ENCODE measurements around the gene CPN2.

DNA sequence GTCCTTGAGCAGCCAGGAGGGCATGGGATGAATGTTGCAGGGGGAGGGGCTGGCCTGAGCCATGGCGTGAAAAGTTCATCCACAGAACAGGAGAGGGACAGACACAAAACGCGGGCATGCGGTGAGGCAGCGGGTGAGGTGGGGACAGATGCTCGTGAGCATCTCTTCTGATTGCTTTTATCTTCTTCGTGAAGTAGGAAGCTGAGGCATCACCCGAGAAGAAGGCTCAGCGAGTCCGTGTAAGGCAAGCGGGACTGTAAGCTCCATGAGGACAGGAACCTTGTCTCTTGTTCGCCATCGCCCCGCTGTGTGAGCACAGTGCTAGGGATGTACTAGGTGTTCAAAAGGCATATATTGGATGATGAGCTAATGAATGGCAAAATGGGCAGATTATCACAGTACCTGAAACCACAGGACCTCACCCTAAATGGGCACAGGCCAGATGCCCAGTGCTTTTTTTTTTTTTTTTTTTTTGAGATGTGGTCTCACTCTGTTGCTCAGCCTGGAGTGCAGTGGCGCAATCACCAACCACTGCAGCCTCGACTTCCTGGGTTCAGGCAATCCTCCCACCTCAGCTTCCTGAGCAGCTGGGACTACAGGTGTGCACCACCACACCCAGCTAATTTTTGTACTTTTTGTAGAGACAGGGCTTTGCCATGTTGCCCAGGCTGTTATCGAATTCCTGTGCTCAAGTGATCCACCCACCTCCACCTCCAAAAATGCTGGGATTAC is 46.8 kb downstream of the CPN2 start:
- TF ChIP-seq, protein P1, sequence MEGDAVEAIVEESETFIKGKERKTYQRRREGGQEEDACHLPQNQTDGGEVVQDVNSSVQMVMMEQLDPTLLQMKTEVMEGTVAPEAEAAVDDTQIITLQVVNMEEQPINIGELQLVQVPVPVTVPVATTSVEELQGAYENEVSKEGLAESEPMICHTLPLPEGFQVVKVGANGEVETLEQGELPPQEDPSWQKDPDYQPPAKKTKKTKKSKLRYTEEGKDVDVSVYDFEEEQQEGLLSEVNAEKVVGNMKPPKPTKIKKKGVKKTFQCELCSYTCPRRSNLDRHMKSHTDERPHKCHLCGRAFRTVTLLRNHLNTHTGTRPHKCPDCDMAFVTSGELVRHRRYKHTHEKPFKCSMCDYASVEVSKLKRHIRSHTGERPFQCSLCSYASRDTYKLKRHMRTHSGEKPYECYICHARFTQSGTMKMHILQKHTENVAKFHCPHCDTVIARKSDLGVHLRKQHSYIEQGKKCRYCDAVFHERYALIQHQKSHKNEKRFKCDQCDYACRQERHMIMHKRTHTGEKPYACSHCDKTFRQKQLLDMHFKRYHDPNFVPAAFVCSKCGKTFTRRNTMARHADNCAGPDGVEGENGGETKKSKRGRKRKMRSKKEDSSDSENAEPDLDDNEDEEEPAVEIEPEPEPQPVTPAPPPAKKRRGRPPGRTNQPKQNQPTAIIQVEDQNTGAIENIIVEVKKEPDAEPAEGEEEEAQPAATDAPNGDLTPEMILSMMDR (IDR thresholded peaks at IDR 0.05; ENCODE audit: low read depth, low read length) = no peak
- TF ChIP-seq EZH2phosphoT487 (IDR thresholded peaks at IDR 0.05; ENCODE audit: low read depth) = no peak
